Measurements from ENCODE around the gene LILRA5.
"Not testable (repeated sequence)": the region's sequence is repeated elsewhere in the genome, so short reads cannot be mapped to it uniquely, and the experiment has no call there.

LILRA5 gene

DNA sequence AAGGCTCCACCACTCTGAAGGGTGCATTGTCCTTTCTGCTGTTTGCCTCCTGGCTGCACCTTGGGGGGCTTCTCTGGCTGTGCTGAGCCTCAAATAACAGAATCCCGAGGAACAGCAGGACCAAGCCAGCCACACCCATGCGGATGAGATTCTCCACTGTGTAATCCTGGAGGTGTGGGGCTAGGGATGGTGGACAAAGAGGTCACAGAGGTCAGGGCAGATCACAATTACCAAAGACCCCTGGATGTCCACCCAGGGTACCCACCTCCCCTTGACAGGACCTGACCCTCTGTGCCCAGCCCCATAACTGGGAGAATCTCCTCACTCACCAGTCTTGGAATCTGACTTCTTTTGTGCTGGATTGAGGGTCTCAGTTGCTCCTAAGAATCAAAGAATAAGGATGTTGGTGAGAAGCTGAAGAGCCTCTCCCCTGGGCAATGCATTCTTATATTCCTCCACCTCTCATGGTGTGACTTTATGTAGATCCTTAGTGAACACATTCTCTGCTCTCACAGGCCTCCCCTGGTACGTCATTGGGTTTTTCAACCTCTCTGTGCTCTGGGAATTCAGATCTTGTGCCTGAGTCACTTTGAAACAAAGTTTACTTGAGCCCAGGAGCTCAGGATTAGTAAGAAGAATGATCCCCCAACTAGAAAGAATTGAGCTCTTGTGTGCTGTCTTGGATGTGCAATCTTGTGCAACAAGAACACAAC lies 20.8 kb upstream of the LILRA5 start:
- DNase-seq = no peak

- no peak for DNase-seq
Measured at GRCh38 chr19:54332149-54332548, 19.2 kb upstream of the LILRA5 start.

- no peak for DNase-seq
Measured at GRCh38 chr19:54331626-54332025, 18.7 kb upstream of the LILRA5 start.

- no peak for DNase-seq
Measured at GRCh38 chr19:54329476-54330165, 16.7 kb upstream of the LILRA5 start.

DNA sequence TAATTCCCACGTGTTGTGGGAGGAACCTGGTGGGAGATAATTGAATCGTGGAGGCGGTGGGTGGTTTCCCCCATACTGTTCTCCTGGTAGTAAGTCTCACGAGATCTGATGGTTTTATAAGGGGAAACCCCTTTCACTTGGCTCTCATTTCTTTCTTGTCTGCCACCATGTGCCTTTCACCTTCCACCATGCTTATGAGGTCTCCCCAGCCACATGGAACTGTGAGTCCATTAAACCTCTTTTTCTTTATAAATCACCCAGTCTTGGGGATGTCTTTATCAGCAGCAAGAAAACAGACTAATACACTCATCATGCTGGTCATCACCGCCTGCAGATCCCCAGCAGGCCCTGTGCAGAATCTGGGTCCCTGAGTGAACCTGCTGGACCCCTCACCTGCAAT lies 15.8 kb upstream of the LILRA5 start:
- DNase-seq = not testable (repeated sequence)

GRCh38 chr19:54325631-54326030 lies 12.7 kb upstream of the LILRA5 start:
- no peak for DNase-seq

DNA sequence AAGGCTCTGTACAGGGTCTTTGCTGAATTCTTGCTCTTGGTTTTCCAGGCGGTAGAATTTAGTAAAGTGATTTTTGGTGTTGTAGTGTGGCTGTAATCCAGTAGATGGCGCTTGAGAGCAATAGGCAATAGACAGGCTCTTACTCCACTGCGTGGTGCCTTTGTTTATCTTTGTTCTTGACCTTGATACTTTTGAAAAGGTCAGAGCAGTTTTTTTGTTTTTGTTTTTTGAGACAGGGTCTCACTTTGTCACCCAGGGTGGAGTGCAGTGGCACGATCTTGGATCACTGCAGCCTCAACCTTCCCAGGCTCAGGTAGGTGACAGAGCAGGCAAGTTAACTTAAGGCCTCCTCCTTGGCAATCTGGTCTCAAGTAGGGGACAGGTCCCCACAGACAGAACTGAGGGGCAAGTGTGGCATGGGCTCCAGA lies 12.2 kb upstream of the LILRA5 start:
- DNase-seq = no peak

DNA sequence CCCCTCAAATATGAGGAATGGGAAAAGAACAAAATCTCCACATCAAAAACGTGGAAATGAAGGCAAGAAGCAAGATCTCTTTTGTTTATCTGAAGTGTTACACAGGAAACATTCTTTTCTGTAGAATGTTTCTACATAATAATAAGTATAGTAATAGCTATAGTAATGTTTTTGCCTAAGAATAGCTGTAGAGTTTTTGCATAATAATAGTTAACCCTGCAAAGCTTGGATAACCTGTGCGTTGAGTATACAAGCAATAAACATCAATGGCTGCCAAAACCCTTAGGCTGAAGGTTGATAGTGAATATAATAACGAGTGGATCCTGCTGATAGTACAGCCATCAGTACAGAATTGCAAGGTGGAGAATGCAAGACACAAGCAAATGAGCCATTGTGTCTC lies 11.1 kb upstream of the LILRA5 start:
- no peak for DNase-seq

GRCh38 chr19:54322934-54323333 lies 10.0 kb upstream of the LILRA5 start:
- not testable (repeated sequence) for DNase-seq

- DNase-seq = not testable (repeated sequence)
Measured at GRCh38 chr19:54322295-54322694, 9.3 kb upstream of the LILRA5 start.

DNA sequence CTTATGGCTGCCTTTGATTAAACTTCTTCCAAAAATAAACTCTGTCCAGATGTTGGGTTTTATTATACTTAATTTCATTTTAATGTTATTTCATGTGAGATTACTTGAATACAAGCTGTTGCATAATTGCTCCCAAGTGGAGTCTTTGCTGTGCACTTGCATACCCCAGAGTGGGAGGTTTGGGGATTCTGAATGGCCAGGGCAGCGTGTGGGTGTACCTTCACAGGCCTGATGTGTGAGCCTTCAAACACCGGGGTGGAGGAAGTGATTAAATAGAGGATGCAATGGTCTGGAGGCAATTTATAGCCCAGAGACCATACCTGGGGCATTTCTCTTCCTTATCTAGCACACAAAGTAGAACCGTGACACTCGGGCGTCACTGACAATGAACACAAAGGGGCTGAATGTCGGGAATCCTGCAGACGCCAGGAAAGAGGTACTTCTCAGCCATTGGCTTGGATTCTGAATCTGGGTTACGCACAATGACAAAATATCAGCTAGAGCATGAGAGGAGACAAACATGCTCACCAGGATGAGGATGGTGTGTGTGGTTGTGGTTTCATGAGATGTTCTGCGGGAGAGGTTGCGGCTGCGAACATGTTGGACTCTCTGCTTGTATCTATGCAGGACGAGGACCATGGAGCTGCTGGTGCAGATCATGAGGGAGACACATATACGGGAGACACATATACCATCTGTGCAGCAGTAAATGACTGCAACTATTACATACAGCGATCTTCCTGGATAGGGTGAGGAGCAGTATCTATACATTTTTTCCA lies 7.1 kb upstream of the LILRA5 start:
- no peak for DNase-seq

- no peak for DNase-seq
Measured at GRCh38 chr19:54319049-54319448, 6.1 kb upstream of the LILRA5 start.

- no peak for DNase-seq
Measured at GRCh38 chr19:54317965-54318240, 4.9 kb upstream of the LILRA5 start.

DNA sequence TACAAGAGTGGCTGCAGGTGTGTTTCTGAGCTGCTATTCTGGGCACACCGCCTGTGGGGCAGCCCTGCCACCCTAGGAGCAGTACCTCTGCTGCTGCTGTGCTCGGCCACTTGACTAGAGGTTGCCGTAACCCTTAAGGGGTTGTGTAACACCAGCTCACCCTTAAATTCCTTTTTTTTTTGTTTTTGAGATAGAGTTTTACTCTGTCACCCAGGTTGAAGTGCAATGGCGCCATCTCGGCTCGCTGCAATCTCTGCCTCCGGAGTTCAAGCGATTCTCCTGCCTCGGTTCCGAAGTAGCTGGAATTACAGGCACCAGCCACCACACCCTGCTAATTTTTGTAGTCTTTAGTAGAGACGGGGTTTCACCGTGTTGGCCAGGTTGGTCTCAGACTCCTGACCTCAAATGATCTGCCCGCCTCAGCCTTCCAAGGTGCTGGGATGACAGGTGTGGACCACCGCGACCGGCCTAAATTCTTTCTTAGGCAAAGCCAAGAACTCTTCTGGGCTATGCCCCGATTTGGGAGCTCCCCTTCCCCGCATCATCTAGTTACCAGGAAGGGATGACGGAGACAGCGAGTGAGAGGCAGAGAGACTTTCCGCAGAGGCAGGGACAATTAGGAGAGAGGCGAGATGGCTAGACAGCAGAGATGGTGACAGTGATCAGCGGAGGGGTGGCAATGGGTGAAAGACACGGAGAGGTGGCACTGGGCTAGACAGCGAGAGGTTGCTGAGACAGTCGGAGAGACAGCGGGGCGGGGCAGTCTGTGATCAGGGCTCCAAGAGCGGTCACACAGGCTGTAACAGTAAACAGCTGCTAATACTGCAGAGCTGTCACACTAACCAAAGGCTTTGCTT lies 4.4 kb upstream of the LILRA5 start:
- no peak for DNase-seq

- no peak for DNase-seq
Measured at GRCh38 chr19:54316746-54317107, 3.8 kb upstream of the LILRA5 start.

DNA sequence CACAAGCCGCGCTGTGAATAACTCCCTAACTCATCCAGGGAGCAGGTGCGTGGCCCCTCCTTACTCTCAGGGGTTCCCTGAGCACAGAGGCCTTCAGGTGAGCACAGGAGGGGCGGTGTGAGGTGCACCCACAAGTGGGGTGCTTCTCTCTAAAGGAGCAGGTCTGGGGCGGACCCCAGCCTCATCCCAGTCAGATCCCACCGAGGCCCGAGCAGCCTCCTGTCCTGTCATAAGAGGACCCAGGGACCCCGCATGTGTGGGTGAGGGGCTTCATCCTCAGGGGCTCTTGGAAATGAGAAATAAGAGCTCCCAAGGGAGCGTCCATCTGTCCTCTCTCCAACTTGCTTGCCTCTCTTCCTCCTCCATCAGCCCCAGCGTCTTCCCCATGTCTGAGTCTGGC lies 3.0 kb upstream of the LILRA5 start:
- DNase-seq = no peak

- DNase-seq = no peak
Measured at GRCh38 chr19:54312011-54312410, 955 bp downstream of the LILRA5 start.

GRCh38 chr19:54311486-54311885 lies 1.5 kb downstream of the LILRA5 start:
- no peak for DNase-seq

DNA sequence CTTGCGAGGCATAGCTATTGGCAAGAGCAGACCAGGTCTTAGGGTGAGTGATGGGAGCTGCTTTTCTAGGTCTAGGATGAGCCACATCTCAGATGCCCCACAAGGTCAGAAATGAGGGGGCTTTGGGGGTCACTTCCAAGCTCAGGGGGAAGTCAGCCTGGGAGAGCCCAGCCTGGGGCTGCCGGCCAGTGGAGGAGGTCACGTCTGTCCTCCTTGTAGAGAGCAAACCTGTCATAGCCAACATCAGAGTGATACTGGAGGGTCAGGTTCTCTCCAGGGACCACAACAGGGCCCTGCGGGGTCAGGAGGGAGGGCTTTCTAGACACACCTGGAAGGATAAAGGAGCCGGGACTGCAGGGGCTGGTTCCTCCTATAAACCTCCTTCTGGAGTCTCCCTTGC lies 2.4 kb downstream of the LILRA5 start:
- DNase-seq = no peak

DNA sequence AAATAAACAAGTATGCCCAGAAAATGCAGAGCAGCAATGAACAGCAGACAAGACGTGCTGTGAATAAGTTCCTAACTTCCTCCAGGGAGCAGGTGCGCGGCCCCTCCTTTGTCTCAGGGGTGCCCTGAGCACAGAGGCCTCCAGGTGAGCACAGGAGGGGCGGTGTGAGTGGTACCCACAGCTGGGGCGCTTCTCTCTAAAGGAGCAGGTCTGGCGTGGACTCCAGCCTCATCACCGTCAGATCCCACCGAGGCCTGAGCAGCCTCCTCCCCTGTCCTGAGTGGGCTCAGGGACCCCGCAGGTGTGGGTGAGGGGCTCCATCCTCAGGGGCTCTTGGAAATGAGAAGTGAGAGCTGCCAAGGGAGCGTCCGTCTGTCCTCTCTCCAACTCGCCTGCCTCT lies 3.2 kb downstream of the LILRA5 start:
- DNase-seq = no peak

DNA sequence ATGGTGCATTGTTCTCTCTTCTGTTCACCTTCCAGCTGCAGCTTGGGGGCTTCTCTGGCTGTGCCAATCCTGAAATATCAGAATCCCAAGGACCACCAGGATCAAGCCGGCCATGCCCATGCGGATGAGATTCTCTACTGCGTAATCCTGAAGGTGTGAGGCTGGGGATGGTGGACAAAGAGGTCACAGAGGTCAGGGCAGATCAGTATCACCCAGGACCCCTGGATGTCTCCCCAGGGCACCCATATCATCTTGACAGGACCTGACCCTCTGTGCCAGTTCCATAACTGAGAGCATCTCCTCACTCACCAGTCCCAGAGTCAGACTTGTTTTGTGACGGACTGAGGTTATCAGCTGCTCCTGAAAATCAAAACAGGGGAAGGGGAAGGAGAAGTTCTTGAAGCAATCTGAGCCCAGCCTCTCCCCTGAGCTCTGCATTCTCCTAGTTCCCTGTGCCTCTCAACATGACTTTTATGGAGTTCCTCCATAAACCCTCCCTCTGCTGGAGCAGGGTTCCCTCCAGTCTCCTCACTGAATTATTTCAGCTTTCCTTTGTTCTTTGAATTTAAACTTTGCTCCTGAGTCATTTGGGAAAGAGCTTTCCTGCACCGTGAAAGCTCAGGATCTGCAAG lies 5.5 kb downstream of the LILRA5 start:
- DNase-seq = no peak

GRCh38 chr19:54305141-54305540 lies 7.8 kb downstream of the LILRA5 start:
- DNase-seq = no peak

DNA sequence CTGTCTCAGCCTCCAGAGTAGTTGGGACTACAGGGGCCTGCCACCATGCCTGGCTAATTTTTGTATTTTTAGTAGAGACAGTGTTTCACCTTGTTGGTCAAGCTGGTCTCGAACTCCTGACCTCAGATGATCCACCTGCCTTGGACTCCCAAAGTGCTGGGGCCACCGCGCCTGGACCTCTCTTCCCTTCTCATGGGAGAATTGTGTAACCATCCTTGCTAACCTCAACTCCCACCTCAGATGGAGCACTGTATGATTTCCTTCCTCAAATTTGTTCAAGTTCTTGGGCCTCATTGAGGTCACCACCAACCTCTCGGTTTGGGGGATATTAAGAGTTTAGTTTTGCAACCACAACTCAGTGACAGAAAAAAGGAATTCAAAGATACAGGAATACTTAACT lies 10.7 kb downstream of the LILRA5 start:
- no peak for DNase-seq

Data from NCI-H2107 (cell line).